K562 (cell line): ENCODE measurements around the gene MYL5. TPM values are rescaled to one million over a fixed set of nuclear protein-coding genes. Genes with fewer than 3 reads are reported as not detected.

Experiments
- ATAC-seq: fragments of 200-7000 bp; cut with Tn5 transposase; 3 replicates; pipeline ENCODE4 v1.9.1; 2020; ENCODE audit warnings: moderate library complexity
- BruUV-seq: library from RNA; stranded (reverse); fragments of 400-500 nt; replicated peaks from 2 replicates; lab custom pipeline; 2021; lab: Mats Ljungman, UMichigan
- CTCF ChIA-PET: fragments of 300-600 bp; formaldehyde crosslinking; extraction: SDS; loops from one replicate; lab custom pipeline; 2021; ENCODE audit warnings: low intra/inter-chr PET ratio; lab: Yijun Ruan, JAX
- POLR2A ChIA-PET: fragments of 300-600, 350-650 bp; sonication (Branson Sonifier 250); formaldehyde crosslinking; extraction: SDS; loops from one replicate; lab custom pipeline; 2021; ENCODE audit warnings: antibody characterized with exemption, inconsistent platforms; lab: Yijun Ruan, JAX
- DNase-seq, 4 experiments: peaks; one replicate each; pipeline versions ENCODE4 v3.0.0 to v3.0.0-alpha.2; 2011 to 2018; ENCODE audit warnings: low spot score in 3 of 4, mixed read lengths in 3 of 4; ENCODE audit errors: extremely low read depth in 1 of 4
- FAIRE-seq: peaks from 2 replicates; lab custom pipeline; 2011; peaks lifted over from hg19 to GRCh38; lab: Jason Lieb, UNC
- H2AFZ ChIP-seq: 2 replicates; pipeline ENCODE4 v1.6.0; 2011; ENCODE audit warnings: low read depth, low read length, control low read depth, inconsistent platforms
- H3K27ac ChIP-seq: fragments of 200-600 bp; 3 replicates; pipeline ENCODE4 v1.8.0; 2011; ENCODE audit warnings: low read depth, mild to moderate bottlenecking, control low read depth, inconsistent platforms, low read length, moderate library complexity, mixed read lengths; ENCODE audit errors: extremely low read depth
- H3K27me3 ChIP-seq, 2 experiments: fragments of 300-600 bp in 1 of 2; 2 replicates in 1 of 2; 3 replicates in 1 of 2; pipeline versions ENCODE4 v1.6.0 to v1.8.0; 2011; ENCODE audit warnings: inconsistent platforms in 2 of 2, low read length in 2 of 2, mild to moderate bottlenecking in 1 of 2, mixed read lengths in 1 of 2, moderate library complexity in 1 of 2; ENCODE audit not compliant: control insufficient read depth in 2 of 2, insufficient read depth in 2 of 2
- H3K36me3 ChIP-seq: fragments of 300-600 bp; 3 replicates; pipeline ENCODE4 v1.8.0; 2011; ENCODE audit warnings: mild to moderate bottlenecking, low read length, inconsistent platforms; ENCODE audit not compliant: control insufficient read depth, insufficient read depth
- H3K4me1 ChIP-seq, 2 experiments: fragments of 200-600 bp in 1 of 2; replicated peaks in 1 of 2; 2 replicates in 1 of 2; 3 replicates in 1 of 2; pipeline versions ENCODE4 v1.5.1 to v1.8.0; 2011; ENCODE audit warnings: inconsistent platforms in 2 of 2, low read length in 2 of 2, mild to moderate bottlenecking in 1 of 2, mixed read lengths in 1 of 2, moderate library complexity in 1 of 2; ENCODE audit not compliant: control insufficient read depth in 2 of 2, insufficient read depth in 2 of 2
- H3K4me2 ChIP-seq: 2 replicates; pipeline ENCODE4 v1.6.1; 2011; ENCODE audit warnings: low read length, control low read depth, inconsistent platforms, mixed read lengths; ENCODE audit not compliant: insufficient read depth
- H3K4me3 ChIP-seq: fragments of 200-600 bp; sonication (generic), shearing (Covaris generic); 2 replicates; pipeline ENCODE4 v1.5.1; 2016; ENCODE audit warnings: control low read depth, inconsistent platforms
- H3K79me2 ChIP-seq: fragments of 200-600 bp; 3 replicates; pipeline ENCODE4 v1.8.0; 2011; ENCODE audit warnings: low read length, inconsistent platforms; ENCODE audit not compliant: control insufficient read depth, insufficient read depth
- H3K9ac ChIP-seq, 2 experiments: 2 replicates each; pipeline versions ENCODE4 v1.6.0 to v1.6.1; 2011; ENCODE audit warnings: low read depth in 2 of 2, low read length in 2 of 2, control low read depth in 1 of 2, inconsistent platforms in 1 of 2, mild to moderate bottlenecking in 1 of 2, mixed read lengths in 1 of 2; ENCODE audit not compliant: insufficient read depth in 1 of 2
- H3K9me1 ChIP-seq: one replicate; pipeline ENCODE4 v1.6.0; 2011; ENCODE audit warnings: inconsistent platforms, mild to moderate bottlenecking, low read length, moderate library complexity; ENCODE audit not compliant: control insufficient read depth, insufficient read depth
- H3K9me3 ChIP-seq: replicated peaks from 2 replicates; pipeline ENCODE4 v1.5.1; 2011; ENCODE audit warnings: low read depth, low read length, inconsistent platforms; ENCODE audit not compliant: control insufficient read depth, insufficient read depth
- H4K20me1 ChIP-seq: replicated peaks from 2 replicates; pipeline ENCODE4 v1.6.1; 2011; ENCODE audit warnings: low read length, inconsistent platforms, mixed read lengths; ENCODE audit not compliant: control insufficient read depth, insufficient read depth
- ARHGAP35 ChIP-seq: fragments of 450-650 bp; IDR thresholded peaks from 2 replicates; pipeline ENCODE4 v1.6.1; 2018; ENCODE audit not compliant: partially characterized antibody
- HDAC1 ChIP-seq, 2 experiments: fragments of 450-650 bp; IDR thresholded peaks; 2 replicates each; pipeline ENCODE4 v1.6.1; 2016 to 2017; ENCODE audit warnings: inconsistent platforms in 1 of 2, mild to moderate bottlenecking in 1 of 2, moderate library complexity in 1 of 2
- HMGN3 ChIP-seq: IDR thresholded peaks from 2 replicates; pipeline ENCODE4 v1.6.1; 2011; ENCODE audit warnings: borderline replicate concordance, low read depth, mild to moderate bottlenecking, mixed read lengths, low read length; ENCODE audit not compliant: insufficient read length; ENCODE audit errors: extremely low read depth
- KDM5B ChIP-seq: fragments of 200-600 bp; sonication (generic); IDR thresholded peaks from 2 replicates; pipeline ENCODE4 v1.6.1; 2012; ENCODE audit warnings: low read depth, mild to moderate bottlenecking, moderate library complexity, low read length, control low read depth, inconsistent platforms; ENCODE audit not compliant: insufficient replicate concordance
- KLF16 ChIP-seq: IDR thresholded peaks from 2 replicates; pipeline ENCODE4 v1.6.1; 2016; ENCODE audit warnings: antibody characterized with exemption
- POLR2G ChIP-seq: fragments of 200-400 bp; formaldehyde crosslinking; IDR thresholded peaks from 2 replicates; pipeline ENCODE4 v1.6.1; 2017; ENCODE audit warnings: low read depth, mild to moderate bottlenecking, antibody characterized with exemption, low read length, moderate library complexity
- ZNF740 ChIP-seq, 3 experiments: fragments of 200-800 bp in 1 of 3; sonication (Bioruptor generic) in 1 of 3; sonication (generic) in 1 of 3; formaldehyde crosslinking in 1 of 3; IDR thresholded peaks; 2 replicates each; pipeline versions ENCODE4 v1.6.1 to v1.8.0; 2016 to 2022; ENCODE audit warnings: mild to moderate bottlenecking in 2 of 3, missing compliant biosample characterization in 2 of 3, missing genetic modification characterization in 2 of 3, missing genetic modification reagents in 1 of 3
- ZNF778 ChIP-seq: fragments of 450-650 bp; formaldehyde crosslinking; IDR thresholded peaks from 2 replicates; pipeline ENCODE4 v1.4.0; 2020; ENCODE audit warnings: mild to moderate bottlenecking, moderate library complexity
- WGBS: fragments of 100-300 bp; shearing (Covaris generic); methylation state at CpG from one replicate; pipeline ENCODE4 v1.1.6; 2016; ENCODE audit warnings: low coverage, mixed read lengths; ENCODE audit not compliant: insufficient coverage; ENCODE audit errors: missing lambda C conversion rate; 5-methylcytosine and 5-hydroxymethylcytosine counted together
- in situ Hi-C: fragments of 300-500 bp; cut with MboI; formaldehyde crosslinking; loops from 4 replicates; pipeline ENCODE4 v1.15.0; 2018; ENCODE audit warnings: inconsistent platforms, mixed read lengths
- intact Hi-C: fragments of 100-400 bp; cut with micrococcal nuclease; formaldehyde crosslinking; loops from 2 replicates; pipeline ENCODE4 v1.14.2; 2022
- polyA plus RNA-seq, 8 experiments: library from polyadenylated mRNA; depleted of rRNA in 4 of 8; stranded (reverse) in 5 of 8; unstranded in 3 of 8; fragments of >200 nt; fragmentation: Nextera tagmentation in 2 of 8; fragmentation: Illumina TruSeq in 1 of 8; extraction: Ambion mirVana in 2 of 8; extraction: Trizol in 1 of 8; gene quantifications; 2 replicates each; pipeline versions ENCODE4 v1.2.1 to v1.2.3, GENCODE V29; 2011 to 2014; ENCODE audit warnings: inconsistent platforms in 1 of 8, missing spikeins in 1 of 8
- total RNA-seq, 7 experiments: library from RNA; depleted of rRNA in 6 of 7; stranded (reverse); fragments of >200 nt in 6 of 7; fragmentation: Illumina TruSeq in 2 of 7; extraction: Trizol in 2 of 7; gene quantifications; 2 replicates each; pipeline versions ENCODE4 v1.2.1 to v1.2.3, GENCODE V29; 2011 to 2021; ENCODE audit warnings: low replicate concordance in 1 of 7

Gene MYL5
- total and polyA plus RNA-seq, 9 of the 15 experiments (the other 6 are each of a cell fraction or from before 2014, with no cell fraction given), result 1.4 to 10.0 (median 4.1) TPM

- no peaks in the 10 kb centered on the region for H3K9me3 ChIP-seq
- no peak overlapping the region for H3K27ac ChIP-seq
- ATAC-seq (no peak), DNase-seq (no peak)
- intact Hi-C loops, result loop anchor here (5.0 to 10.0 kb wide), 3 partner anchors 51 to 301 kb away; partner anchors contain the start of gene IDUA
- no TSS peak for BruUV-seq
- no peak overlapping the region for H3K4me3 ChIP-seq
- H3K27me3 ChIP-seq, result no peaks in the 10 kb centered on the region
- H4K20me1 ChIP-seq, result 0 out of 2 replicates have a peak, but pooled peaks cover 4% of the 10 kb centered on the region
- peak; percentile 18 for TF ChIP-seq HMGN3
- no peak for TF ChIP-seq HDAC1 (IDR thresholded peaks at IDR 0.05)
- TF ChIP-seq KDM5B, result peak; percentile 5
- peak; percentile 40 for TF ChIP-seq POLR2G
- TF ChIP-seq KLF16, result no peak
- TF ChIP-seq ARHGAP35, result no peak
- TF ChIP-seq ZNF778, result no peak
- 0 out of 2 replicates have a peak, but pooled peaks have one; percentile 21 for TF ChIP-seq ZNF740 (CRISPR knock-in tag; IDR thresholded peaks at IDR 0.05)
- no peak for TF ChIP-seq ZNF740 (tag; IDR thresholded peaks at IDR 0.05)
- TF ChIP-seq, all 486 proteins: peak for 4
- Histone ChIP-seq H3K79me2 (peaks cover 7% of the 10 kb centered on the region; the same call in 2 of the 3 replicates), H3K9ac (peak overlapping the region in 1 of 2 experiments; percentile 70; a peak in 1 of 4 replicates), H3K4me1 (peaks cover 25 to 94% of the 10 kb centered on the region in 2 experiments), H3K4me2 (no peak overlapping the region), H2AFZ (no peak overlapping the region), H3K36me3 (no peaks in the 10 kb centered on the region), H3K9me1 (no peaks in the 10 kb centered on the region)
- no peak for FAIRE-seq
- 67% methylated on average over 24 of the region's 25 CpGs for WGBS
- POLR2A ChIA-PET, result interaction anchor here (0.5 to 0.7 kb wide), 4 partner anchors 9 to 439 kb away, joined by 3 to 4 read pairs (median 4); partner anchors contain the start of genes ATP5ME and MYL5
- CTCF ChIA-PET, result no interaction called here
- in situ Hi-C loops, result no loop called here
These were observed 9.0 kb downstream of the MYL5 start for GRCh38 chr4:683247-683897.
